ENCODE data around the gene CUL1.

GRCh38 chr7:148813890-148814289 lies 115.2 kb downstream of the CUL1 start:
- TF ChIP-seq CTCF (IDR thresholded peaks at IDR 0.05) = no peak
- TF ChIP-seq POLR2A (IDR thresholded peaks at IDR 0.05) = no peak
- no peak for TF ChIP-seq POLR2AphosphoS5 (IDR thresholded peaks at IDR 0.05)

All from sigmoid colon (tissue), 4 donors.